ENCODE data around the gene CUEDC1. TPM values are rescaled to one million over a fixed set of nuclear protein-coding genes. Genes with fewer than 3 reads are reported as not detected.
A peak's percentile ranks its signal among the peaks of the same experiment; 100 is the strongest.

CUEDC1 gene
- total RNA-seq, 1 experiment from 2014 or later: 53.5 TPM

- no peaks in the 10 kb centered on the region for H3K27me3 ChIP-seq (replicated peaks; ENCODE audit: insufficient read depth, low read depth, low read length, poor library complexity)
- BruUV-seq (replicated peaks): no TSS peak
- POLR2A ChIA-PET (ENCODE audit: low non-redundant PET): no interaction called here
- peak overlapping the region; percentile 77 for H3K27ac ChIP-seq (ENCODE audit: low read depth, low read length, poor library complexity, severe bottlenecking)
- intact Hi-C loops (cut with micrococcal nuclease; ENCODE audit: unreplicated experiment): no loop called here
- H3K36me3 ChIP-seq (ENCODE audit: insufficient read depth, low read length, poor library complexity, severe bottlenecking): no peaks in the 10 kb centered on the region
- CTCF ChIA-PET: no interaction called here
- peaks cover 45% of the 10 kb centered on the region for H3K4me1 ChIP-seq (ENCODE audit: insufficient read depth, low read length, poor library complexity, severe bottlenecking)
- TF ChIP-seq CTCF (conservative IDR thresholded peaks at IDR 0.05; ENCODE audit: low read depth, low read length) (no peak), EZH2 (IDR thresholded peaks at IDR 0.05; ENCODE audit: borderline replicate concordance, low read depth, low read length, poor library complexity, severe bottlenecking) (no peak)
- H3K9me3 ChIP-seq (ENCODE audit: low read depth, low read length, poor library complexity, severe bottlenecking): no peaks in the 10 kb centered on the region
- H3K4me3 ChIP-seq (ENCODE audit: low read depth, low read length, poor library complexity, severe bottlenecking): no peak overlapping the region
- DNase-seq (ENCODE audit: low spot score): no peak
These were observed 19.1 kb downstream of the CUEDC1 start for GRCh38 chr17:57935833-57936807.

- DNase-seq (ENCODE audit: low spot score): no peak
- H3K4me1 ChIP-seq (ENCODE audit: insufficient read depth, low read length, poor library complexity, severe bottlenecking): peaks cover 46% of the 10 kb centered on the region
- H3K36me3 ChIP-seq (ENCODE audit: insufficient read depth, low read length, poor library complexity, severe bottlenecking): no peaks in the 10 kb centered on the region
- ChIA-PET CTCF (no interaction called here), POLR2A (ENCODE audit: low non-redundant PET) (no interaction called here)
- H3K9me3 ChIP-seq (ENCODE audit: low read depth, low read length, poor library complexity, severe bottlenecking): no peaks in the 10 kb centered on the region
- TF ChIP-seq EZH2 (IDR thresholded peaks at IDR 0.05; ENCODE audit: borderline replicate concordance, low read depth, low read length, poor library complexity, severe bottlenecking) (no peak), CTCF (conservative IDR thresholded peaks at IDR 0.05; ENCODE audit: low read depth, low read length) (no peak)
- no peaks in the 10 kb centered on the region for H3K27me3 ChIP-seq (replicated peaks; ENCODE audit: insufficient read depth, low read depth, low read length, poor library complexity)
- H3K27ac ChIP-seq (ENCODE audit: low read depth, low read length, poor library complexity, severe bottlenecking): no peak overlapping the region
- no TSS peak for BruUV-seq (replicated peaks)
- H3K4me3 ChIP-seq (ENCODE audit: low read depth, low read length, poor library complexity, severe bottlenecking): no peak overlapping the region
- intact Hi-C loops (cut with micrococcal nuclease; ENCODE audit: unreplicated experiment): no loop called here
These were observed 23.6 kb downstream of the CUEDC1 start for GRCh38 chr17:57931488-57932137.

- ChIA-PET POLR2A (ENCODE audit: low non-redundant PET) (no interaction called here), CTCF (no interaction called here)
- Histone ChIP-seq H3K27ac (ENCODE audit: low read depth, low read length, poor library complexity, severe bottlenecking) (no peak overlapping the region), H3K27me3 (replicated peaks; ENCODE audit: insufficient read depth, low read depth, low read length, poor library complexity) (no peaks in the 10 kb centered on the region), H3K36me3 (ENCODE audit: insufficient read depth, low read length, poor library complexity, severe bottlenecking) (no peaks in the 10 kb centered on the region), H3K4me1 (ENCODE audit: insufficient read depth, low read length, poor library complexity, severe bottlenecking) (peaks cover 45% of the 10 kb centered on the region), H3K9me3 (ENCODE audit: low read depth, low read length, poor library complexity, severe bottlenecking) (no peaks in the 10 kb centered on the region), H3K4me3 (ENCODE audit: low read depth, low read length, poor library complexity, severe bottlenecking) (no peak overlapping the region)
- no peak for TF ChIP-seq EZH2 (IDR thresholded peaks at IDR 0.05; ENCODE audit: borderline replicate concordance, low read depth, low read length, poor library complexity, severe bottlenecking)
- BruUV-seq (replicated peaks): no TSS peak
- intact Hi-C loops (cut with micrococcal nuclease; ENCODE audit: unreplicated experiment): no loop called here
- DNase-seq (ENCODE audit: low spot score): no peak
These were observed 25.0 kb downstream of the CUEDC1 start for GRCh38 chr17:57930239-57930638.
